ENCODE data around the gene KSR2.

The KSR2 gene

GRCh38 chr12:117506333-117506732 lies 462.5 kb downstream of the KSR2 start:
- DNase-seq (ENCODE audit: low read depth in 2 of 2), result no peak
- TF ChIP-seq, protein P1, sequence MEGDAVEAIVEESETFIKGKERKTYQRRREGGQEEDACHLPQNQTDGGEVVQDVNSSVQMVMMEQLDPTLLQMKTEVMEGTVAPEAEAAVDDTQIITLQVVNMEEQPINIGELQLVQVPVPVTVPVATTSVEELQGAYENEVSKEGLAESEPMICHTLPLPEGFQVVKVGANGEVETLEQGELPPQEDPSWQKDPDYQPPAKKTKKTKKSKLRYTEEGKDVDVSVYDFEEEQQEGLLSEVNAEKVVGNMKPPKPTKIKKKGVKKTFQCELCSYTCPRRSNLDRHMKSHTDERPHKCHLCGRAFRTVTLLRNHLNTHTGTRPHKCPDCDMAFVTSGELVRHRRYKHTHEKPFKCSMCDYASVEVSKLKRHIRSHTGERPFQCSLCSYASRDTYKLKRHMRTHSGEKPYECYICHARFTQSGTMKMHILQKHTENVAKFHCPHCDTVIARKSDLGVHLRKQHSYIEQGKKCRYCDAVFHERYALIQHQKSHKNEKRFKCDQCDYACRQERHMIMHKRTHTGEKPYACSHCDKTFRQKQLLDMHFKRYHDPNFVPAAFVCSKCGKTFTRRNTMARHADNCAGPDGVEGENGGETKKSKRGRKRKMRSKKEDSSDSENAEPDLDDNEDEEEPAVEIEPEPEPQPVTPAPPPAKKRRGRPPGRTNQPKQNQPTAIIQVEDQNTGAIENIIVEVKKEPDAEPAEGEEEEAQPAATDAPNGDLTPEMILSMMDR (IDR thresholded peaks at IDR 0.05; ENCODE audit: low read depth, low read length), result no peak
- no peak overlapping the region for H3K4me3 ChIP-seq (replicated peaks in 1 of 2; ENCODE audit: low read depth in 2 of 2, low read length in 2 of 2)

GRCh38 chr12:117502633-117503032 lies 466.2 kb downstream of the KSR2 start:
- TF ChIP-seq, protein P1 (IDR thresholded peaks at IDR 0.05; ENCODE audit: low read depth, low read length), result no peak
- no peak overlapping the region for H3K4me3 ChIP-seq (replicated peaks in 1 of 2; ENCODE audit: low read depth in 2 of 2, low read length in 2 of 2)
- no peak for DNase-seq (ENCODE audit: low read depth in 2 of 2)

GRCh38 chr12:117502233-117502632 lies 466.6 kb downstream of the KSR2 start:
- H3K4me3 ChIP-seq (replicated peaks in 1 of 2; ENCODE audit: low read depth in 2 of 2, low read length in 2 of 2), result no peak overlapping the region
- no peak for DNase-seq (ENCODE audit: low read depth in 2 of 2)
- TF ChIP-seq, protein P1 (IDR thresholded peaks at IDR 0.05; ENCODE audit: low read depth, low read length), result no peak

- DNase-seq (ENCODE audit: low read depth in 2 of 2), result no peak
- H3K4me3 ChIP-seq (replicated peaks in 1 of 2; ENCODE audit: low read depth in 2 of 2, low read length in 2 of 2), result no peak overlapping the region
- TF ChIP-seq, protein P1 (IDR thresholded peaks at IDR 0.05; ENCODE audit: low read depth, low read length), result no peak
Measured at GRCh38 chr12:117501076-117501869, 467.5 kb downstream of the KSR2 start.

- DNase-seq (ENCODE audit: low read depth in 2 of 2), result no peak
- no peak overlapping the region for H3K4me3 ChIP-seq (replicated peaks in 1 of 2; ENCODE audit: low read depth in 2 of 2, low read length in 2 of 2)
- TF ChIP-seq, protein P1 (IDR thresholded peaks at IDR 0.05; ENCODE audit: low read depth, low read length), result no peak
Measured at GRCh38 chr12:117499759-117500485, 468.9 kb downstream of the KSR2 start.

GRCh38 chr12:117498880-117499279 lies 469.9 kb downstream of the KSR2 start:
- TF ChIP-seq, protein P1 (IDR thresholded peaks at IDR 0.05; ENCODE audit: low read depth, low read length), result no peak
- DNase-seq (ENCODE audit: low read depth in 2 of 2), result no peak

More at GRCh38 chr12:117498880-117499279, 469.9 kb downstream of the KSR2 start:
- H3K4me3 ChIP-seq (replicated peaks in 1 of 2; ENCODE audit: low read depth in 2 of 2, low read length in 2 of 2), result no peak overlapping the region
